ENCODE measurements around the gene CST4.
"Not testable (repeated sequence)": the region's sequence is repeated elsewhere in the genome, so short reads cannot be mapped to it uniquely, and the experiment has no call there.

The CST4 gene

GRCh38 chr20:23688684-23689398 is at the start of gene CST4:
TSS of gene CST4 (minus strand) at chr20:23689038. CDS start at chr20:23688969, 69 bp downstream.
- DNase-seq (ENCODE audit: low spot score): not testable (repeated sequence)

- not testable (repeated sequence) for DNase-seq (ENCODE audit: low spot score)
Measured at GRCh38 chr20:23735391-23735790, 46.6 kb upstream of the CST4 start.

GRCh38 chr20:23734949-23735348 is 46.1 kb upstream of the CST4 start:
- DNase-seq (ENCODE audit: low spot score): not testable (repeated sequence)

GRCh38 chr20:23734440-23734839 is 45.6 kb upstream of the CST4 start:
- DNase-seq (ENCODE audit: low spot score): not testable (repeated sequence)

- DNase-seq (ENCODE audit: low spot score): no peak
Measured at GRCh38 chr20:23727016-23727415, 38.2 kb upstream of the CST4 start.

GRCh38 chr20:23725102-23725501 is 36.3 kb upstream of the CST4 start:
- DNase-seq (ENCODE audit: low spot score): no peak

- DNase-seq (ENCODE audit: low spot score): not testable (repeated sequence)
Measured at GRCh38 chr20:23723659-23724307, 34.9 kb upstream of the CST4 start.

GRCh38 chr20:23722851-23723250 is 34.0 kb upstream of the CST4 start:
- not testable (repeated sequence) for DNase-seq (ENCODE audit: low spot score)

- no peak for DNase-seq (ENCODE audit: low spot score)
Measured at GRCh38 chr20:23721962-23722361, 33.1 kb upstream of the CST4 start.

- DNase-seq (ENCODE audit: low spot score): not testable (repeated sequence)
Measured at GRCh38 chr20:23719351-23719750, 30.5 kb upstream of the CST4 start.

GRCh38 chr20:23711778-23712177 is 22.9 kb upstream of the CST4 start:
- not testable (repeated sequence) for DNase-seq (ENCODE audit: low spot score)

GRCh38 chr20:23710771-23711170 is 21.9 kb upstream of the CST4 start:
- DNase-seq (ENCODE audit: low spot score): no peak

- DNase-seq (ENCODE audit: low spot score): no peak
Measured at GRCh38 chr20:23705895-23706294, 17.1 kb upstream of the CST4 start.

GRCh38 chr20:23702021-23702420 is 13.2 kb upstream of the CST4 start:
- no peak for DNase-seq (ENCODE audit: low spot score)

GRCh38 chr20:23700931-23701330 is 12.1 kb upstream of the CST4 start:
- DNase-seq (ENCODE audit: low spot score): no peak

GRCh38 chr20:23697947-23698346 is 9.1 kb upstream of the CST4 start:
- no peak for DNase-seq (ENCODE audit: low spot score)

GRCh38 chr20:23695068-23695395 is 6.2 kb upstream of the CST4 start:
- DNase-seq (ENCODE audit: low spot score): not testable (repeated sequence)

- DNase-seq (ENCODE audit: low spot score): not testable (repeated sequence)
Measured at GRCh38 chr20:23694178-23695067, 5.6 kb upstream of the CST4 start.

- DNase-seq (ENCODE audit: low spot score): not testable (repeated sequence)
Measured at GRCh38 chr20:23692725-23693619, 4.1 kb upstream of the CST4 start.

- no peak for DNase-seq (ENCODE audit: low spot score)
Measured at GRCh38 chr20:23691675-23692074, 2.8 kb upstream of the CST4 start.

GRCh38 chr20:23690581-23690980 is 1.7 kb upstream of the CST4 start:
- DNase-seq (ENCODE audit: low spot score): no peak

- DNase-seq (ENCODE audit: low spot score): no peak
Measured at GRCh38 chr20:23689399-23689690, 507 bp upstream of the CST4 start.
